ENCODE measurements around the gene EEF2K. TPM values are rescaled to one million over a fixed set of nuclear protein-coding genes. Genes with fewer than 3 reads are reported as not detected.

The EEF2K gene
- polyA plus RNA-seq, 1 donor, result 18.7 TPM

- Histone ChIP-seq H3K4me3 (ENCODE audit: low read length) (no peak overlapping the region), H3K9me3 (ENCODE audit: control insufficient read depth, low read depth, low read length) (peaks cover 5% of the 10 kb centered on the region), H3K4me1 (ENCODE audit: control insufficient read depth, insufficient read depth, low read length) (peaks cover 11% of the 10 kb centered on the region), H3K27ac (ENCODE audit: low read length) (no peak overlapping the region), H3K36me3 (ENCODE audit: control insufficient read depth, insufficient read depth, low read length) (peaks cover 11% of the 10 kb centered on the region), H3K27me3 (ENCODE audit: control insufficient read depth, insufficient read depth, low read length) (no peaks in the 10 kb centered on the region)
- DNase-seq, result no peak
- WGBS (ENCODE audit: insufficient coverage, low lambda C conversion rate), result 100% methylated on average over 1 of the region's 2 CpGs
Measured at GRCh38 chr16:22222006-22222405, 15.9 kb downstream of the EEF2K start.

DNA sequence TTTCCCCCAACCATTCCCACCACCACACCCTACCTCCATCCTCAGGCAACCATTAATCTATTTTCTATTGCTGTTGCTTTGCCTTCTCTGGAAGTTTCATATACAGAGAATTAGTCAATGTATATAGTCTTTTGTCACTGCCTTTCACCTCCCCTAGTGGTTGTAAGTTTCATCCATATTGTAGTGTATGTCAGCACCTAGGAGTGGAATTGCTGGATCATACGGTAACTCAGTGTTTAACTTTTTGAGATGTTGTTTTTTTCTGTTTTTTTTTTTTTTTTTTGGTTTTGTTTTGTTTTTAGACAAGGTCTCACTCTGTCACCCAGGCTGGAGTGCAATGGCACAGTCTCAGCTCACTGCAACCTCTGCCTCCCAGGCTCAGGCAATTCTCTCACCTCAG, 16.9 kb downstream of the EEF2K start:
- Histone ChIP-seq H3K4me3 (ENCODE audit: low read length) (no peak overlapping the region), H3K36me3 (ENCODE audit: control insufficient read depth, insufficient read depth, low read length) (peaks cover 11% of the 10 kb centered on the region), H3K4me1 (ENCODE audit: control insufficient read depth, insufficient read depth, low read length) (peaks cover 11% of the 10 kb centered on the region), H3K27me3 (ENCODE audit: control insufficient read depth, insufficient read depth, low read length) (no peaks in the 10 kb centered on the region), H3K27ac (ENCODE audit: low read length) (no peak overlapping the region), H3K9me3 (ENCODE audit: control insufficient read depth, low read depth, low read length) (peaks cover 5% of the 10 kb centered on the region)
- no peak for DNase-seq
- no CpG with 5 or more reads among the region's 1 CpG for WGBS (ENCODE audit: insufficient coverage, low lambda C conversion rate)

DNA sequence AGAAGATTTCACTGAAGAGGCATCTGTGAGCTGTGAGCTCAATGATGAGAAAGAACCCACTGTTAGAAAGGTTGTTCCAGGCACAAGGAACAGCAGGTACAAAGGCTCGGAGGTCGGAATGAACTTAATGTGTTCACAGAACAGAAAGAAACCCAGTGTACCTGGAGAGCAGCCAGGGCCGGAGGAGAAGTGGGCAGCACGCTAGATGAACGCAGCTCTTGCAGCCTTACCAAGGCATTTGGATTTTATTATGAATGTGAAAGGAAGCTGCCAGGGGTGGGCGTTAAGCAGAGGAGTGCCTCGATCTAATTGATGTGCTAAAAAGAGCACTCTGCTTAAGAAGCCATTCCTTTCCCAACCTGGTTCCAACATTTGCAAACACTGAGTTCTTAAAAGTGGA, 19.0 kb downstream of the EEF2K start:
- Histone ChIP-seq H3K4me3 (ENCODE audit: low read length) (no peak overlapping the region), H3K27ac (ENCODE audit: low read length) (no peak overlapping the region)
- no CpG with 5 or more reads among the region's 7 CpGs for WGBS (ENCODE audit: insufficient coverage, low lambda C conversion rate)

DNA sequence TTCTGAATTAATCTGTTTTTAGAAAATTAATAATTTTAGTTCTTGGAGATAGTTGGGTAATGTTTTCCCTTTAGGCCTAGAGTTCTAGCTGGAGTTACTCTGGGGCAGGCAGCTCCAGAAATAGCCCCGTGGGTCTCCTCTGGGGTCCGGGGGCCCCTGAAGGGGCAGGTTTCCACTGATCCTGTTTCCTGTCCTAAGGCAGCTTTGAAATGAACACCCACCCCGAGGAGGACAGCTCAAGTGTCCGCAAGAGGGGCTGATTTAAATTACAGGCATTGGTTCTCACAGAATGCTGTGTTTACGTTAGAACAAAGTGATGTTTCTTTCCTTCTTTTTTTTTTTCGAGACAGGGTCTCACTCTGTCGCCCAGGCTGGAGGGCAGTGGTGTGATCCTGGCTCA, 23.8 kb downstream of the EEF2K start:
- DNase-seq, result no peak
- Histone ChIP-seq H3K9me3 (ENCODE audit: control insufficient read depth, low read depth, low read length) (no peaks in the 10 kb centered on the region), H3K27ac (ENCODE audit: low read length) (no peak overlapping the region), H3K36me3 (ENCODE audit: control insufficient read depth, insufficient read depth, low read length) (peaks cover 18% of the 10 kb centered on the region), H3K4me1 (ENCODE audit: control insufficient read depth, insufficient read depth, low read length) (peaks cover 20% of the 10 kb centered on the region), H3K27me3 (ENCODE audit: control insufficient read depth, insufficient read depth, low read length) (no peaks in the 10 kb centered on the region), H3K4me3 (ENCODE audit: low read length) (no peak overlapping the region)
- WGBS (ENCODE audit: insufficient coverage, low lambda C conversion rate), result 100% methylated on average over 1 of the region's 7 CpGs

More for the DNA sequence above, 19.0 kb downstream of the EEF2K start:
- no peak for DNase-seq
- H3K36me3 ChIP-seq (ENCODE audit: control insufficient read depth, insufficient read depth, low read length), result peaks cover 17% of the 10 kb centered on the region
- H3K9me3 ChIP-seq (ENCODE audit: control insufficient read depth, low read depth, low read length), result no peaks in the 10 kb centered on the region
- no peaks in the 10 kb centered on the region for H3K27me3 ChIP-seq (ENCODE audit: control insufficient read depth, insufficient read depth, low read length)
- peaks cover 4% of the 10 kb centered on the region for H3K4me1 ChIP-seq (ENCODE audit: control insufficient read depth, insufficient read depth, low read length)

- Histone ChIP-seq H3K36me3 (ENCODE audit: control insufficient read depth, insufficient read depth, low read length) (peaks cover 9% of the 10 kb centered on the region), H3K9me3 (ENCODE audit: control insufficient read depth, low read depth, low read length) (no peaks in the 10 kb centered on the region), H3K27me3 (ENCODE audit: control insufficient read depth, insufficient read depth, low read length) (no peaks in the 10 kb centered on the region), H3K27ac (ENCODE audit: low read length) (peak overlapping the region; percentile 77), H3K4me1 (ENCODE audit: control insufficient read depth, insufficient read depth, low read length) (peaks cover 28% of the 10 kb centered on the region), H3K4me3 (ENCODE audit: low read length) (no peak overlapping the region)
- DNase-seq, result peak; percentile 94 to 99
- WGBS (ENCODE audit: insufficient coverage, low lambda C conversion rate), result 20% methylated on average over 1 of the region's 14 CpGs
Measured at GRCh38 chr16:22232277-22233036, 26.4 kb downstream of the EEF2K start.

DNA sequence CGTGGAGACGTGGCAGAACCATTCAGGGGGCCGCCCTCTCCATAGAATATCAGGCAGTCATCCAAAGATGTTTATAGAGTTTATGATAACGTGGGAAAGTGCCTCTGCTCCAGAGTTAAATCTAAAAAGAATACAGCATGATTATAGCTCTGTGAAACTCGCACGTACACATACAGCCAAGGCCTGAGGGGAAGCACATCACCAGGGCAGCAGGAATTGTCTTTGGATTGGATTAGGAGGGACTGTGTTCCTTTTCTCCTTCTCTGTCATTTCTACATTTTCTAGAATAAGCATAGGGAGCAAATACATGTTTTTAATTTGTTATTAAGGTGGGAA, 26.9 kb downstream of the EEF2K start:
- no peaks in the 10 kb centered on the region for H3K27me3 ChIP-seq (ENCODE audit: control insufficient read depth, insufficient read depth, low read length)
- peak overlapping the region; percentile 77 for H3K27ac ChIP-seq (ENCODE audit: low read length)
- no peaks in the 10 kb centered on the region for H3K9me3 ChIP-seq (ENCODE audit: control insufficient read depth, low read depth, low read length)
- no CpG with 5 or more reads among the region's 6 CpGs for WGBS (ENCODE audit: insufficient coverage, low lambda C conversion rate)
- no peak overlapping the region for H3K4me3 ChIP-seq (ENCODE audit: low read length)
- DNase-seq, result no peak
- H3K36me3 ChIP-seq (ENCODE audit: control insufficient read depth, insufficient read depth, low read length), result peaks cover 9% of the 10 kb centered on the region
- peaks cover 28% of the 10 kb centered on the region for H3K4me1 ChIP-seq (ENCODE audit: control insufficient read depth, insufficient read depth, low read length)

DNA sequence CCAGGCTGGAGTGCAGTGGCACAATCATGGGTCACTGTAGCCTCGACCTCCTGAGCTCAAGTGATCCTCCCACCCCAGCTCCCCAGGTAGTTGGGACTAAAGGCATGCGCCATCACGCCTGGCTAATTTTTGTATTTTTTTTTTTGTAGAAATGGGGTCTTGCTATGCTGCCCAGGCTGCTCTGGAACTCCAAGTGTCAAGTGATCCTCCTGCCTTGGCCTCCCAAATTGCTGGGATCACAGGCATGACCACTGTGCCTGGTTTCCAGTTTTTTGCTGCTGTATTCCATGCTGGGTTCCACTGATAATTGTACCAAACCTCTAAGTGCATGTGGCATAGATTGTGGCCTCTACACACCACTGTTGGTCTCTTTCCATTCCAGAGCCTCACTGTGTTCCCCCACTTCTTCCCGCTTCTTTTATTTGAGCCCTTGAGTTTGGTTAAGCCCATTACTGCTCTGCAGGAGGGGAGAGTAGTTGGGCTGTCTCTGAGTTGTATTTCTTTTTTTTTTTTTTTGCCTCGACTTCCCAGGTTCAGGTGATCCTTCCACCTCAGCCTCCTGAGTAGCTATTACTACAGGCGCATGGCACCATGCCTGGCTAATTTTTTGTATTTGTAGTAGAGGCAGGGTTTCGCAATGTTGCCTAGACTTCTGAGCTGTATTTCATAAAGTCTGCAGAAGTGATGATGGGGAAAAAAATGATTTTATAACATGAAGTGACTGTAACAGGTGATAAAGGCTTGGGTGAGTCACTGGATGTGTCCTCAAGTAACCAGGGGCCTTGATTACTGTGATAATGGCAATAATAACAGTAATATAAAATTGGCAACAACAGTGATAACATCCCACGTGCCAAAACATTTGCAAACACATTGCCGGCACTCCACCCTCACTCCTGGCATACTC, 30.0 kb downstream of the EEF2K start:
- WGBS (ENCODE audit: insufficient coverage, low lambda C conversion rate), result 60% methylated on average over 2 of the region's 9 CpGs
- H3K9me3 ChIP-seq (ENCODE audit: control insufficient read depth, low read depth, low read length), result no peaks in the 10 kb centered on the region
- peaks cover 3% of the 10 kb centered on the region for H3K36me3 ChIP-seq (ENCODE audit: control insufficient read depth, insufficient read depth, low read length)
- peak; percentile 81 to 90 for DNase-seq
- no peaks in the 10 kb centered on the region for H3K27me3 ChIP-seq (ENCODE audit: control insufficient read depth, insufficient read depth, low read length)
- H3K27ac ChIP-seq (ENCODE audit: low read length), result peak overlapping the region; percentile 70
- H3K4me3 ChIP-seq (ENCODE audit: low read length), result no peak overlapping the region
- H3K4me1 ChIP-seq (ENCODE audit: control insufficient read depth, insufficient read depth, low read length), result peaks cover 28% of the 10 kb centered on the region

- WGBS (ENCODE audit: insufficient coverage, low lambda C conversion rate), result no CpG with 5 or more reads among the region's 14 CpGs
- H3K9me3 ChIP-seq (ENCODE audit: control insufficient read depth, low read depth, low read length), result no peaks in the 10 kb centered on the region
- H3K36me3 ChIP-seq (ENCODE audit: control insufficient read depth, insufficient read depth, low read length), result peaks cover 3% of the 10 kb centered on the region
- no peak overlapping the region for H3K27ac ChIP-seq (ENCODE audit: low read length)
- no peaks in the 10 kb centered on the region for H3K27me3 ChIP-seq (ENCODE audit: control insufficient read depth, insufficient read depth, low read length)
- H3K4me3 ChIP-seq (ENCODE audit: low read length), result no peak overlapping the region
- DNase-seq, result no peak
- peaks cover 8% of the 10 kb centered on the region for H3K4me1 ChIP-seq (ENCODE audit: control insufficient read depth, insufficient read depth, low read length)
Measured at GRCh38 chr16:22239131-22239805, 33.2 kb downstream of the EEF2K start.

GRCh38 chr16:22240023-22240710, 34.1 kb downstream of the EEF2K start:
- DNase-seq, result no peak
- Histone ChIP-seq H3K36me3 (ENCODE audit: control insufficient read depth, insufficient read depth, low read length) (peaks cover 9% of the 10 kb centered on the region), H3K27ac (ENCODE audit: low read length) (no peak overlapping the region), H3K4me3 (ENCODE audit: low read length) (no peak overlapping the region), H3K4me1 (ENCODE audit: control insufficient read depth, insufficient read depth, low read length) (peaks cover 8% of the 10 kb centered on the region), H3K27me3 (ENCODE audit: control insufficient read depth, insufficient read depth, low read length) (no peaks in the 10 kb centered on the region), H3K9me3 (ENCODE audit: control insufficient read depth, low read depth, low read length) (no peaks in the 10 kb centered on the region)
- WGBS (ENCODE audit: insufficient coverage, low lambda C conversion rate), result no CpG with 5 or more reads among the region's 3 CpGs

- Histone ChIP-seq H3K27ac (ENCODE audit: low read length) (no peak overlapping the region), H3K36me3 (ENCODE audit: control insufficient read depth, insufficient read depth, low read length) (peaks cover 55% of the 10 kb centered on the region), H3K4me3 (ENCODE audit: low read length) (no peak overlapping the region), H3K27me3 (ENCODE audit: control insufficient read depth, insufficient read depth, low read length) (no peaks in the 10 kb centered on the region), H3K9me3 (ENCODE audit: control insufficient read depth, low read depth, low read length) (no peaks in the 10 kb centered on the region), H3K4me1 (ENCODE audit: control insufficient read depth, insufficient read depth, low read length) (no peaks in the 10 kb centered on the region)
- no peak for DNase-seq
- WGBS (ENCODE audit: insufficient coverage, low lambda C conversion rate), result no CpG with 5 or more reads among the region's 6 CpGs
Measured at GRCh38 chr16:22250522-22250921, 44.4 kb downstream of the EEF2K start.

Measured in large intestine (tissue), 3 donors.